ENCODE results near the gene UST.

GRCh38 chr6:149061930-149062329, 315.1 kb downstream of the UST start:
- no peak for TF ChIP-seq RFX5 (IDR thresholded peaks at IDR 0.05; ENCODE audit: borderline replicate concordance, low read depth, low read length)
- no peak for TF ChIP-seq TAF1 (IDR thresholded peaks at IDR 0.05; ENCODE audit: low read depth, low read length)
- TF ChIP-seq CTCF (IDR thresholded peaks at IDR 0.05; ENCODE audit: control extremely low read depth in 1 of 3, insufficient read depth in 1 of 3, low read depth in 1 of 3, low read length in 3 of 3), result no peak
- no peak for TF ChIP-seq SP4 (IDR thresholded peaks at IDR 0.05; ENCODE audit: low read length)
- no peak for TF ChIP-seq GABPA (IDR thresholded peaks at IDR 0.05; ENCODE audit: borderline replicate concordance, insufficient read depth, low read length)

Data from H1 (cell line).